ENCODE measurements around the gene MCU. TPM values are rescaled to one million over a fixed set of nuclear protein-coding genes. Genes with fewer than 3 reads are reported as not detected.

Gene MCU
- total and polyA plus RNA-seq, 10 of the 15 experiments (the other 5 are each of a cell fraction or from before 2014, with no cell fraction given) = 5.1 to 49.1 (median 17.9) TPM

DNA sequence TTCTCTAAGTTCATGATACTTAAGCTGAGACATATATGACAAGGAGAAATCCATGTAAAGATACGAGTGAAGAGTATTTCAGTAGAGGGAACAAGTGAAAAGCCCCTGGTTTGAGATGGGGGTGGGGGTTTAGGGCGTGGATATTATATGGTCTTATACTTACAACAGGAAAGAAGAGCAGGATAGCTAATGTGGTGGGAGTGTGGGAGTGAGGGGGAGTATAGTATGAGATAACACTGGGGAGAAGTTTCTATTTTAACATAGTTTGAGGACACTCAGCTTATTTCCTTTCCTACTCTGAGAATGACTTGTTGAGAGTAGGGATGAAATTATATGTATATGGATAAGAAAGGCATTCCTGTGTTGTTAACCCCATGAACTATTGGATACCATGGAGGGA lies 36.5 kb downstream of the MCU start (continued):
- no peak for TF ChIP-seq ELK1 (IDR thresholded peaks at IDR 0.05; ENCODE audit: low read depth, low read length)
- no peak for TF ChIP-seq MYB (IDR thresholded peaks at IDR 0.05; ENCODE audit: borderline replicate concordance, low read depth, low read length)
- no peak for TF ChIP-seq EGR1 (IDR thresholded peaks at IDR 0.05; ENCODE audit: borderline replicate concordance in 1 of 2, low read depth in 2 of 2, low read length in 2 of 2)

GRCh38 chr10:72729528-72729927 lies 37.6 kb downstream of the MCU start:
- WGBS (ENCODE audit: insufficient coverage, insufficient replicate concordance, low lambda C conversion rate, missing lambda C conversion rate) = 0% methylated on average over 3 of the region's 3 CpGs
- Histone ChIP-seq H3K27ac (ENCODE audit: control insufficient read depth, insufficient read depth) (no peak overlapping the region), H3K36me3 (ENCODE audit: control insufficient read depth in 2 of 2, insufficient read depth in 2 of 2, low read length in 1 of 2) (no peaks in the 10 kb centered on the region), H3K4me3 (no peak overlapping the region), H3K4me1 (ENCODE audit: control insufficient read depth, insufficient read depth, low read length) (peaks cover 6% of the 10 kb centered on the region; the same call in 1 of the 2 replicates), H3K9ac (ENCODE audit: control insufficient read depth, insufficient read depth, low read length) (no peak overlapping the region), H2AFZ (ENCODE audit: control insufficient read depth, low read depth, low read length) (peak overlapping the region; percentile 12; the same call in 1 of the 2 replicates), H3K9me3 (replicated peaks; ENCODE audit: control insufficient read depth, insufficient read depth, low read length) (no peaks in the 10 kb centered on the region), H3K27me3 (replicated peaks in 1 of 2; ENCODE audit: control insufficient read depth in 2 of 2, insufficient read depth in 2 of 2, low read length in 1 of 2) (no peaks in the 10 kb centered on the region), H3K4me2 (ENCODE audit: control insufficient read depth, insufficient read depth) (peak overlapping the region; percentile 35; the same call in 1 of the 2 replicates), H3K79me2 (ENCODE audit: control insufficient read depth, insufficient read depth, low read length) (no peaks in the 10 kb centered on the region), H4K20me1 (ENCODE audit: control insufficient read depth, insufficient read depth) (no peaks in the 10 kb centered on the region; the same call in 1 of the 2 replicates)
- ATAC-seq (peak; percentile 99), DNase-seq (ENCODE audit: low read depth, low spot score) (peak; percentile 51), FAIRE-seq (peak; percentile 18)
- ChIA-PET RAD21 (ENCODE audit: unreplicated experiment) (interaction anchor here (1.1 kb wide), 1 partner anchor 21 kb away, joined by 3 read pairs; no protein-coding TSS in a partner anchor), SMC1A (ENCODE audit: uncharacterized antibody, unreplicated experiment) (interaction anchor here (0.7 to 1.6 kb wide), 3 partner anchors 34 to 55 kb away, joined by 3 to 5 read pairs (median 3); no protein-coding TSS in a partner anchor), CTCF (interaction anchor here (0.7 to 1.6 kb wide), 3 partner anchors 87 to 365 kb away, joined by 3 to 5 read pairs (median 4); no protein-coding TSS in a partner anchor), POLR2A (interaction anchor here (0.6 to 0.7 kb wide), 3 partner anchors 13 to 102 kb away, joined by 3 to 10 read pairs (median 3); no protein-coding TSS in a partner anchor)
- intact Hi-C loops (cut with micrococcal nuclease; ENCODE audit: unreplicated experiment) = no loop called here
- in situ Hi-C loops (cut with MboI) = no loop called here
- no TSS peak for BruUV-seq (replicated peaks)
- TF ChIP-seq SPI1 (IDR thresholded peaks at IDR 0.05; ENCODE audit: borderline replicate concordance, insufficient read depth, low read depth, low read length) (peak; percentile 59; the same call in 1 of the 2 replicates), RB1 (IDR thresholded peaks at IDR 0.05; ENCODE audit: borderline replicate concordance) (no peak), FOXM1 (IDR thresholded peaks at IDR 0.05; ENCODE audit: low read depth, low read length) (peak; percentile 30; the same call in 1 of the 2 replicates), MXI1 (IDR thresholded peaks at IDR 0.05; ENCODE audit: low read depth, low read length) (no peak), HDGF (IDR thresholded peaks at IDR 0.05) (no peak), NR2C2 (IDR thresholded peaks at IDR 0.05; ENCODE audit: borderline replicate concordance, control insufficient read depth, insufficient read length, low read depth) (no peak), NFIC (IDR thresholded peaks at IDR 0.05; ENCODE audit: low read depth, low read length) (peak; percentile 70), SMC3 (IDR thresholded peaks at IDR 0.05; ENCODE audit: borderline replicate concordance, low read length) (no peak), RUNX3 (IDR thresholded peaks at IDR 0.05; ENCODE audit: low read length) (peak; percentile 81), SMAD1 (IDR thresholded peaks at IDR 0.05; ENCODE audit: low read depth, partially characterized antibody) (no peak), BCL11A (IDR thresholded peaks at IDR 0.05; ENCODE audit: low read depth, low read length) (no peak), TARDBP (IDR thresholded peaks at IDR 0.05; ENCODE audit: borderline replicate concordance) (no peak), TCF7 (IDR thresholded peaks at IDR 0.05; ENCODE audit: borderline replicate concordance) (peak; percentile 69)
- TF ChIP-seq, protein P1, sequence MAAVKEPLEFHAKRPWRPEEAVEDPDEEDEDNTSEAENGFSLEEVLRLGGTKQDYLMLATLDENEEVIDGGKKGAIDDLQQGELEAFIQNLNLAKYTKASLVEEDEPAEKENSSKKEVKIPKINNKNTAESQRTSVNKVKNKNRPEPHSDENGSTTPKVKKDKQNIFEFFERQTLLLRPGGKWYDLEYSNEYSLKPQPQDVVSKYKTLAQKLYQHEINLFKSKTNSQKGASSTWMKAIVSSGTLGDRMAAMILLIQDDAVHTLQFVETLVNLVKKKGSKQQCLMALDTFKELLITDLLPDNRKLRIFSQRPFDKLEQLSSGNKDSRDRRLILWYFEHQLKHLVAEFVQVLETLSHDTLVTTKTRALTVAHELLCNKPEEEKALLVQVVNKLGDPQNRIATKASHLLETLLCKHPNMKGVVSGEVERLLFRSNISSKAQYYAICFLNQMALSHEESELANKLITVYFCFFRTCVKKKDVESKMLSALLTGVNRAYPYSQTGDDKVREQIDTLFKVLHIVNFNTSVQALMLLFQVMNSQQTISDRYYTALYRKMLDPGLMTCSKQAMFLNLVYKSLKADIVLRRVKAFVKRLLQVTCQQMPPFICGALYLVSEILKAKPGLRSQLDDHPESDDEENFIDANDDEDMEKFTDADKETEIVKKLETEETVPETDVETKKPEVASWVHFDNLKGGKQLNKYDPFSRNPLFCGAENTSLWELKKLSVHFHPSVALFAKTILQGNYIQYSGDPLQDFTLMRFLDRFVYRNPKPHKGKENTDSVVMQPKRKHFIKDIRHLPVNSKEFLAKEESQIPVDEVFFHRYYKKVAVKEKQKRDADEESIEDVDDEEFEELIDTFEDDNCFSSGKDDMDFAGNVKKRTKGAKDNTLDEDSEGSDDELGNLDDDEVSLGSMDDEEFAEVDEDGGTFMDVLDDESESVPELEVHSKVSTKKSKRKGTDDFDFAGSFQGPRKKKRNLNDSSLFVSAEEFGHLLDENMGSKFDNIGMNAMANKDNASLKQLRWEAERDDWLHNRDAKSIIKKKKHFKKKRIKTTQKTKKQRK (IDR thresholded peaks at IDR 0.05; ENCODE audit: low read depth, low read length) = no peak

Data from GM12878 (cell line).